Tibial artery (tissue), 4 donors: ENCODE measurements around the gene IFT43.
"Not testable (repeated sequence)": the region's sequence is repeated elsewhere in the genome, so short reads cannot be mapped to it uniquely, and the experiment has no call there.

ENCODE experiments used
- DNase-seq, 2 donors: peaks; one replicate each; pipeline ENCODE4 v3.0.0-alpha.2; 2019
- H3K27ac ChIP-seq, 2 donors: fragments of 200-600 bp; sonication (generic) in 1 of 2; 1 replicate in 1 of 2; 2 replicates in 1 of 2; pipeline ENCODE4 v1.5.1; 2018 to 2019; ENCODE audit warnings: mild to moderate bottlenecking in 1 of 2
- H3K27me3 ChIP-seq, 2 donors: fragments of 200-600 bp; sonication (generic) in 1 of 2; one replicate each; pipeline versions ENCODE4 v1.5.1 to v1.6.0; 2016 to 2019
- H3K36me3 ChIP-seq, 3 donors: fragments of 200-600 bp; sonication (generic) in 2 of 3; one replicate each; pipeline ENCODE4 v1.5.1; 2016 to 2019; ENCODE audit warnings: mild to moderate bottlenecking in 2 of 3
- H3K4me1 ChIP-seq, 4 donors: fragments of 200-600 bp; sonication (generic) in 2 of 4; 1 replicate in 3 of 4; 2 replicates in 1 of 4; pipeline ENCODE4 v1.5.1; 2016 to 2019
- H3K4me3 ChIP-seq, 2 donors: fragments of 200-600 bp; sonication (generic) in 1 of 2; 1 replicate in 1 of 2; 2 replicates in 1 of 2; pipeline ENCODE4 v1.5.1; 2018 to 2019; ENCODE audit warnings: mild to moderate bottlenecking in 2 of 2
- H3K9me3 ChIP-seq, 3 donors: fragments of 200-600 bp; sonication (generic) in 1 of 3; one replicate each; pipeline ENCODE4 v1.5.1; 2016 to 2019
- CTCF ChIP-seq, 2 experiments: fragments of 200-600 bp in 1 of 2; fragments of 450-650 bp in 1 of 2; IDR thresholded peaks; one replicate each; pipeline ENCODE4 v1.5.1; 2017 to 2019; ENCODE audit warnings: antibody characterized with exemption in 2 of 2, mild to moderate bottlenecking in 1 of 2, moderate library complexity in 1 of 2
- intact Hi-C: fragments of 100-400 bp; cut with DNase I; formaldehyde crosslinking; loops from one replicate; pipeline ENCODE4 v1.15.0; 2023; ENCODE audit warnings: low total_unique reads

IFT43 gene

GRCh38 chr14:75999511-76000190 is 14.1 kb downstream of the IFT43 start:
- Histone ChIP-seq H3K4me1 (peaks cover 0 to 32% (median 12%) of the 10 kb centered on the region in 4 donors), H3K27ac (peak overlapping the region; percentile 14 to 50), H3K9me3 (peaks cover 0 to 4% (median 0%) of the 10 kb centered on the region in 3 donors), H3K4me3 (no peak overlapping the region), H3K36me3 (peaks cover 17 to 63% (median 30%) of the 10 kb centered on the region in 3 donors), H3K27me3 (no peaks in the 10 kb centered on the region)
- intact Hi-C loops = no loop called here
- DNase-seq = no peak
- TF ChIP-seq CTCF (IDR thresholded peaks at IDR 0.05) = no peak

GRCh38 chr14:76002383-76002782 is 16.8 kb downstream of the IFT43 start:
- Histone ChIP-seq H3K4me3 (no peak overlapping the region), H3K27me3 (no peaks in the 10 kb centered on the region), H3K36me3 (peaks cover 35 to 79% (median 53%) of the 10 kb centered on the region in 3 donors), H3K27ac (peak overlapping the region in 1 of 2 donors; percentile 23), H3K4me1 (peaks cover 0 to 14% (median 0%) of the 10 kb centered on the region in 4 donors), H3K9me3 (peaks cover 0 to 4% (median 0%) of the 10 kb centered on the region in 3 donors)
- DNase-seq = no peak
- TF ChIP-seq CTCF (IDR thresholded peaks at IDR 0.05) = no peak
- intact Hi-C loops = no loop called here

GRCh38 chr14:76006253-76006652 is 20.7 kb downstream of the IFT43 start:
- no peak for DNase-seq
- Histone ChIP-seq H3K36me3 (peaks cover 32 to 69% (median 50%) of the 10 kb centered on the region in 3 donors), H3K4me3 (no peak overlapping the region), H3K27me3 (no peaks in the 10 kb centered on the region), H3K27ac (no peak overlapping the region), H3K4me1 (peaks cover 0 to 11% (median 0%) of the 10 kb centered on the region in 4 donors), H3K9me3 (peaks cover 0 to 4% (median 0%) of the 10 kb centered on the region in 3 donors)
- intact Hi-C loops = no loop called here
- TF ChIP-seq CTCF (IDR thresholded peaks at IDR 0.05) = no peak

GRCh38 chr14:76007379-76007778 is 21.8 kb downstream of the IFT43 start:
- peaks cover 0 to 19% (median 5%) of the 10 kb centered on the region in 4 donors for H3K4me1 ChIP-seq
- H3K27ac ChIP-seq = no peak overlapping the region
- peaks cover 0 to 4% (median 0%) of the 10 kb centered on the region in 3 donors for H3K9me3 ChIP-seq
- H3K27me3 ChIP-seq = no peaks in the 10 kb centered on the region
- no peak overlapping the region for H3K4me3 ChIP-seq
- peaks cover 28 to 73% (median 41%) of the 10 kb centered on the region in 3 donors for H3K36me3 ChIP-seq
- intact Hi-C loops = no loop called here
- TF ChIP-seq CTCF (IDR thresholded peaks at IDR 0.05) = no peak
- DNase-seq = no peak

GRCh38 chr14:76007852-76008251 is 22.3 kb downstream of the IFT43 start:
- Histone ChIP-seq H3K36me3 (peaks cover 28 to 78% (median 41%) of the 10 kb centered on the region in 3 donors), H3K27ac (no peak overlapping the region), H3K4me3 (no peak overlapping the region), H3K27me3 (no peaks in the 10 kb centered on the region), H3K9me3 (peaks cover 0 to 4% (median 0%) of the 10 kb centered on the region in 3 donors), H3K4me1 (peaks cover 0 to 18% (median 9%) of the 10 kb centered on the region in 4 donors)
- intact Hi-C loops = no loop called here
- DNase-seq = no peak
- TF ChIP-seq CTCF (IDR thresholded peaks at IDR 0.05) = no peak

GRCh38 chr14:76009627-76010026 is 24.1 kb downstream of the IFT43 start:
- H3K27ac ChIP-seq, H3K9me3 ChIP-seq, DNase-seq, H3K4me3 ChIP-seq, H3K27me3 ChIP-seq: not testable (repeated sequence)
- Histone ChIP-seq H3K36me3 (peaks cover 17 to 66% (median 27%) of the 10 kb centered on the region in 3 donors), H3K4me1 (peaks cover 0 to 24% (median 12%) of the 10 kb centered on the region in 4 donors)
- intact Hi-C loops = loop anchor here (5.0 kb wide), 1 partner anchor 32 kb away; no protein-coding TSS in a partner anchor
